Neural progenitor cell (in vitro differentiated cells): ENCODE measurements around the gene FGD3. TPM values are rescaled to one million over a fixed set of nuclear protein-coding genes. Genes with fewer than 3 reads are reported as not detected.
A peak's percentile ranks its signal among the peaks of the same experiment; 100 is the strongest.
"Not testable (repeated sequence)": the region's sequence is repeated elsewhere in the genome, so short reads cannot be mapped to it uniquely, and the experiment has no call there.

Source experiments
- DNase-seq: peaks from one replicate; pipeline ENCODE4 v3.0.0-alpha.2; 2016; ENCODE audit warnings: low spot score
- H2AFZ ChIP-seq: fragments of 200-600 bp; sonication (generic); replicated peaks from 2 replicates; pipeline ENCODE4 v1.6.1; 2016; ENCODE audit warnings: antibody characterized with exemption
- H3F3A ChIP-seq: fragments of 200-600 bp; sonication (generic); 2 replicates; pipeline ENCODE4 v1.6.1; 2016; ENCODE audit warnings: antibody characterized with exemption, low read depth
- H3K27ac ChIP-seq: fragments of 200-600 bp; sonication (generic); 2 replicates; pipeline ENCODE4 v1.5.1; 2016; ENCODE audit warnings: mild to moderate bottlenecking
- H3K27me3 ChIP-seq: fragments of 200-600 bp; sonication (generic); 2 replicates; pipeline ENCODE4 v1.6.1; 2016; ENCODE audit warnings: mild to moderate bottlenecking, moderate library complexity
- H3K36me3 ChIP-seq: fragments of 200-600 bp; sonication (generic); 2 replicates; pipeline ENCODE4 v1.5.1; 2016
- H3K4me1 ChIP-seq: fragments of 200-600 bp; sonication (generic); 2 replicates; pipeline ENCODE4 v1.6.1; 2016; ENCODE audit warnings: mixed run types
- H3K4me2 ChIP-seq: fragments of 200-600 bp; sonication (generic); 2 replicates; pipeline ENCODE4 v1.6.1; 2016
- H3K4me3 ChIP-seq: fragments of 200-600 bp; sonication (generic); 2 replicates; pipeline ENCODE4 v1.5.1; 2016
- H3K79me2 ChIP-seq: fragments of 200-600 bp; sonication (generic); 2 replicates; pipeline ENCODE4 v1.6.1; 2016; ENCODE audit warnings: low read depth
- H3K9ac ChIP-seq: fragments of 200-600 bp; sonication (generic); 2 replicates; pipeline ENCODE4 v1.6.1; 2016
- H3K9me3 ChIP-seq: fragments of 200-600 bp; sonication (generic); 2 replicates; pipeline ENCODE4 v1.5.1; 2016; ENCODE audit warnings: low read depth
- H4K20me1 ChIP-seq: fragments of 200-600 bp; sonication (generic); 2 replicates; pipeline ENCODE4 v1.6.1; 2016; ENCODE audit warnings: low read depth
- H3K27ac Mint-ChIP-seq: 3 replicates; pipeline ENCODE4 v1.8.0; 2021; ENCODE audit warnings: mixed read lengths
- H3K27me3 Mint-ChIP-seq: 2 replicates; pipeline ENCODE4 v1.8.0; 2022; ENCODE audit warnings: low read depth, mild to moderate bottlenecking, inconsistent platforms, moderate library complexity, mixed read lengths; ENCODE audit not compliant: insufficient read depth
- H3K36me3 Mint-ChIP-seq: 3 replicates; pipeline ENCODE4 v1.8.0; 2021; ENCODE audit warnings: mixed read lengths
- H3K4me1 Mint-ChIP-seq: 3 replicates; pipeline ENCODE4 v1.8.0; 2021; ENCODE audit warnings: mixed read lengths
- H3K4me3 Mint-ChIP-seq: 3 replicates; pipeline ENCODE4 v1.8.0; 2021; ENCODE audit warnings: mild to moderate bottlenecking, moderate library complexity, mixed read lengths
- H3K9me3 Mint-ChIP-seq: 3 replicates; pipeline ENCODE4 v1.8.0; 2020; ENCODE audit warnings: mixed read lengths
- CTCF ChIP-seq: fragments of 200-600 bp; sonication (generic); IDR thresholded peaks from 2 replicates; pipeline ENCODE4 v1.5.1; 2017; ENCODE audit warnings: antibody characterized with exemption, mild to moderate bottlenecking
- EZH2 ChIP-seq: fragments of 200-600 bp; sonication (generic); IDR thresholded peaks from 2 replicates; pipeline ENCODE4 v1.6.1; 2017; ENCODE audit warnings: antibody characterized with exemption, mild to moderate bottlenecking, moderate library complexity
- EZH2phosphoT487 ChIP-seq: fragments of 200-600 bp; sonication (generic); IDR thresholded peaks from 2 replicates; pipeline ENCODE4 v1.6.1; 2017; ENCODE audit warnings: antibody characterized with exemption
- total RNA-seq: library from RNA; depleted of rRNA; stranded (reverse); fragments of >200 nt; gene quantifications from 2 replicates; pipeline ENCODE4 v1.2.3, GENCODE V29; 2015; ENCODE audit warnings: low replicate concordance

FGD3 gene
- total RNA-seq, 1 donor from 2014 or later = 0.56 TPM

- H3K36me3 Mint-ChIP-seq = peaks cover 1% of the 10 kb centered on the region
Measured at GRCh38 chr9:92992549-92992948, 45.2 kb downstream of the FGD3 start.

DNA sequence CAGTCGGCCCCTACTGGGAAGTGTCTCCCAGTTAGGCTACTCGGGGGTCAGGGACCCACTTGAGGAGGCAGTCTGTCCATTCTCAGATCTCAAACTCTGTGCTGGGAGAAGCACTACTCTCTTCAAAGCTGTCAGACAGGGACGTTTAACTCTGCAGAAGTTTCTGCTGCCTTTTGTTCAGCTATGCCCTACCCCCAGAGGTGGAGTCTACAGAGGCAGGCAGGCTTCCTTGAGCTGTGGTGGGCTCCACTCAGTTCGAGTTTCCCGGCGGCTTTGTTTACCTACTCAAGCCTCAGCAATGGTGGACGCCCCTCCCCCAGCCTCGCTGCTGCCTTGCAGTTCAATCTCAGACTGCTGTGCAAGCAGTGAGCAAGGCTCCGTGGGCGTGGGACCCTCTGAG is 51.5 kb downstream of the FGD3 start:
- H3K4me3 Mint-ChIP-seq, H3K27ac Mint-ChIP-seq, H2AFZ ChIP-seq, H3K79me2 ChIP-seq, H3K27ac ChIP-seq, H4K20me1 ChIP-seq, H3K9ac ChIP-seq, H3K36me3 ChIP-seq, H3K27me3 ChIP-seq, H3K4me3 ChIP-seq, H3K4me2 ChIP-seq, H3K36me3 Mint-ChIP-seq, H3K9me3 ChIP-seq, DNase-seq, H3K4me1 Mint-ChIP-seq, H3F3A ChIP-seq, H3K4me1 ChIP-seq, H3K27me3 Mint-ChIP-seq: not testable (repeated sequence)
- H3K9me3 Mint-ChIP-seq = peaks cover 32% of the 10 kb centered on the region

More at GRCh38 chr9:92992549-92992948, 45.2 kb downstream of the FGD3 start:
- H3F3A ChIP-seq = peaks cover 32% of the 10 kb centered on the region
- H2AFZ ChIP-seq = peak overlapping the region; percentile 29
- Mint-ChIP-seq H3K4me1 (peaks cover 8% of the 10 kb centered on the region), H3K9me3 (peaks cover 39% of the 10 kb centered on the region), H3K27ac (no peak overlapping the region), H3K4me3 (no peak overlapping the region), H3K27me3 (peaks cover 5% of the 10 kb centered on the region)
- TF ChIP-seq EZH2phosphoT487 (no peak), CTCF (no peak)
- no peak overlapping the region for H3K9ac ChIP-seq
- no peaks in the 10 kb centered on the region for H3K9me3 ChIP-seq
- no peak overlapping the region for H3K4me2 ChIP-seq
- H3K4me1 ChIP-seq = peaks cover 21% of the 10 kb centered on the region
- no peaks in the 10 kb centered on the region for H3K36me3 ChIP-seq
- no peaks in the 10 kb centered on the region for H3K27me3 ChIP-seq
- no peaks in the 10 kb centered on the region for H4K20me1 ChIP-seq
- H3K79me2 ChIP-seq = no peaks in the 10 kb centered on the region
- DNase-seq = peak; percentile 38
- no peak overlapping the region for H3K27ac ChIP-seq
- H3K4me3 ChIP-seq = no peak overlapping the region

DNA sequence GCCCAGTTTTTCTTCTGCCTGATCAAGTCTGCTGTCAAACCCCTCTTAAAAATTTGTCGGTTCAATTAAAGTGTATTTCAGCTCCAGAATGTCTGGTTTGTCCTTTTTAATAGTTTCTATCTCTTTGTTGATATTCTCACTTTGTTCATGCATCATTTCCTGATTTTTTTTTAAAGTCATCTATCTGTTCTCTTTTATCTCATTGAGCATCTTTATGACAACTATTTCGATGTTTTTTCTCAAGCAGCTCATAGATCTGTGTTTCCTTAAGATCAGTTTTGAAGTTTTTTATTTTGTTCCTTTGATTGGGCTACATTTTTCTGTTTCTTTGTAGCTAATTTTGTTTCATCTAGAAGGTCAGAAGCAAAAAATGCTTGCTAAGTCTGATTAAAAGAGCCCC is 53.7 kb downstream of the FGD3 start:
- no peak overlapping the region for H3K27ac ChIP-seq
- H3K9me3 Mint-ChIP-seq = peaks cover 21% of the 10 kb centered on the region
- H3K9me3 ChIP-seq = peaks cover 8% of the 10 kb centered on the region
- no peaks in the 10 kb centered on the region for H3K36me3 Mint-ChIP-seq
- no peaks in the 10 kb centered on the region for H3K36me3 ChIP-seq
- H3K4me2 ChIP-seq = no peak overlapping the region
- no peak overlapping the region for H3K4me3 Mint-ChIP-seq
- no peaks in the 10 kb centered on the region for H3K79me2 ChIP-seq
- no peaks in the 10 kb centered on the region for H4K20me1 ChIP-seq
- H3K4me1 Mint-ChIP-seq = no peaks in the 10 kb centered on the region
- no peaks in the 10 kb centered on the region for H3K4me1 ChIP-seq
- no peak overlapping the region for H3K27ac Mint-ChIP-seq
- no peaks in the 10 kb centered on the region for H3K27me3 ChIP-seq
- no peak for DNase-seq
- no peak overlapping the region for H2AFZ ChIP-seq
- TF ChIP-seq CTCF = no peak
- TF ChIP-seq EZH2 = no peak
- TF ChIP-seq EZH2phosphoT487 = no peak
- no peak overlapping the region for H3K9ac ChIP-seq
- peaks cover 8% of the 10 kb centered on the region for H3K27me3 Mint-ChIP-seq
- H3K4me3 ChIP-seq = no peak overlapping the region
- H3F3A ChIP-seq = no peaks in the 10 kb centered on the region

GRCh38 chr9:93002700-93003099 is 55.4 kb downstream of the FGD3 start:
- Mint-ChIP-seq H3K4me1 (no peaks in the 10 kb centered on the region), H3K27ac (no peak overlapping the region), H3K9me3 (peaks cover 16% of the 10 kb centered on the region), H3K36me3 (no peaks in the 10 kb centered on the region), H3K27me3 (peaks cover 5% of the 10 kb centered on the region), H3K4me3 (no peak overlapping the region)
- H3K4me1 ChIP-seq = no peaks in the 10 kb centered on the region
- H2AFZ ChIP-seq = no peak overlapping the region
- no peak overlapping the region for H3K4me2 ChIP-seq
- H3K4me3 ChIP-seq = no peak overlapping the region
- H3K36me3 ChIP-seq = no peaks in the 10 kb centered on the region
- H3K27ac ChIP-seq = no peak overlapping the region
- no peaks in the 10 kb centered on the region for H3F3A ChIP-seq
- peaks cover 8% of the 10 kb centered on the region for H3K9me3 ChIP-seq
- no peak overlapping the region for H3K9ac ChIP-seq
- no peak for TF ChIP-seq EZH2
- no peak for TF ChIP-seq CTCF
- TF ChIP-seq EZH2phosphoT487 = no peak
- H4K20me1 ChIP-seq = no peaks in the 10 kb centered on the region
- no peaks in the 10 kb centered on the region for H3K27me3 ChIP-seq
- H3K79me2 ChIP-seq = no peaks in the 10 kb centered on the region
- no peak for DNase-seq
